ENCODE results near the gene GORAB. TPM values are rescaled to one million over a fixed set of nuclear protein-coding genes. Genes with fewer than 3 reads are reported as not detected.

The GORAB gene, protein sequence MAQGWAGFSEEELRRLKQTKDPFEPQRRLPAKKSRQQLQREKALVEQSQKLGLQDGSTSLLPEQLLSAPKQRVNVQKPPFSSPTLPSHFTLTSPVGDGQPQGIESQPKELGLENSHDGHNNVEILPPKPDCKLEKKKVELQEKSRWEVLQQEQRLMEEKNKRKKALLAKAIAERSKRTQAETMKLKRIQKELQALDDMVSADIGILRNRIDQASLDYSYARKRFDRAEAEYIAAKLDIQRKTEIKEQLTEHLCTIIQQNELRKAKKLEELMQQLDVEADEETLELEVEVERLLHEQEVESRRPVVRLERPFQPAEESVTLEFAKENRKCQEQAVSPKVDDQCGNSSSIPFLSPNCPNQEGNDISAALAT
- total RNA-seq, result 14.6 and 21.1 TPM in 2 replicates

DNA sequence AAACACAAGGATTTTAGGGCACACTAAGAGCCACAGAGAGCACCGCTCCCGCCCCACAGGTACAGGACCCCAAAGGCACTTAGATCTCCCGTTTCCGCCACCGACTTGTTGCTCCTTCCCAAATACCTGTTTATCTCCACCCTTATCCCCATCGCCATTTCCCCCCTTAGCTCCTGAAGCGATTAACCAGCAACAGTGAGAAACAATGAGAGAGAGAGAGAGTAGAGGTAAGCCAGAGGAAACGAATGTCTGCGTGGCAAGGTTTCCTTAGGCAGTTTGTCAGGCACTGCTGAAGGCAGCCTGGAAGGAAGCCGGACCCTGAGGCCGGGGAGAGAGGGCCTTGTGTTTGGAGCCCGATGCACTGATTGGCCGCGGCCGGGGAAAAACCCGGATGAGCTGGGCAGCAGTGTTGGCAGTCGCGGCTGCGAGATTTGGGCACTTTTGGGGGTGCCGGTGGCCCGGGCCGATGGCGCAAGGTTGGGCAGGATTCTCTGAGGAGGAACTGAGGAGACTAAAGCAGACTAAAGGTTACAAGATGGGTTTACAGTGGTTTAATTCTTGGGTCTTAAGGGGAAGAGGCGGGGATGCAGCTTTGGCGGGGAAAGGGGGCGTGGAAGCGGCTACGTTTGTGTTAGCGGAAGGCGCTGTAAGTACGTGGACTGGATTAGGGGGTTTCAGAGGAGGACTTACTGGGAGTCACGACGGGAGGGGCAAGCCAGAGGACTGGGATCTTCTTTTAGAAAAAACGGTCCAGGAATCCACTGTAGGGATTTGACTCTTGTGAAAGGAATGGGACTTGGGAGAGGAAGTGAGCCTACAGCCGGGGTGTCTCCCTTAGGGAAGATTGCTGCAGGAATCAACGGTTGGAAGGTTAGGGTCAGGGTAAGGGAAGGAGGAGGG lies at the start of gene GORAB:
TSS of gene GORAB (plus strand) at position 409 of the 900 bp plus-strand sequence. CDS start at position 467, 58 bp downstream.

Other genes with a start within 250 kb of the GORAB start
- gene PRRX1, start 132.0 kb downstream of the GORAB start, total RNA-seq, result 101 and 189 TPM in 2 replicates

Measured in regular cardiac myocyte (primary cell).